Measurements from ENCODE around the gene RAD51D.
"Not testable (repeated sequence)": the region's sequence is repeated elsewhere in the genome, so short reads cannot be mapped to it uniquely, and the experiment has no call there.

Gene RAD51D

DNA sequence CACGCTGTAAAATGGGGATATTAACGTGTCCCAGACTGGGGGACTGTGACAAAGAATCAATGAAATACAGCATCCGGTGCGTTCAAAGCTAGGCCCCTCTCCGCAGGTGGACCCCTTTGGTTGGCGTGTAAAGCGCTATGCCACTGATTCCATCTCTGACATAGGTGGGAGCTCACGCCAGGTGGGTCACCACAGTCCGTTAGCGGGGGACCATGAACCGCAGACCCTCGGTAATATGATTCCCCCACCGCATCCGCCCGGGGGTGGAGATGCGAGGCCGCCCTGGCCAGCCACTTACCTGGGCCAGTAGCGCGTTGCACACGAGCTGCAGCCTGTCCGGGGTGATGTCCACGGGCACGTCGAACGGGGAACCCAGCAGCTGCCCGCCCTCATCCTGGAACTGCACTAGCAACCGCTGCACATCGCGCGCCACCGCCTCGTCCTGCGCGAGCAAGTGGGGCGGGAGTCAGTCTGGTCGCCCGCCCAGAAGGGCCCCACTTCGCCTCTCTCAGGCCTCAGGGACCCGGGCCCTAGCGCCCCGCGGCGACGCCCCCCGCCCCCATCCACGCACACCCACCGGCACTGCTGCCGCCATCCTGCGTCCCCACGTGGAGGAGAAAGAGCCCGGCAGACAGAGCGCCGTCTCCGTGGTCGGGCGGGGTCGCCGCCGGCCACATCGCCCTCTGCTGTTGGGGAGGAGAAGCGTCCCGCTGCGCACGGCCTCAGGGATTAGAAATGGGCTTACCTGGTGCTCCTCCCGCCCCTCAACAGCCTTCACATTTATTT, 22.2 kb upstream of the RAD51D start, which contains the start of gene NLE1:
NLE1 (minus strand) TSS at position 623 of the 786 bp plus-strand sequence; CDS start at position 595, 28 bp downstream.
- FAIRE-seq, result no peak

- FAIRE-seq, result no peak
Observed at GRCh38 chr17:35138218-35138617, 18.6 kb upstream of the RAD51D start.

GRCh38 chr17:35135322-35135721, 15.7 kb upstream of the RAD51D start:
- no peak for FAIRE-seq

- no peak for FAIRE-seq
Observed at GRCh38 chr17:35132816-35133550, 13.3 kb upstream of the RAD51D start.

DNA sequence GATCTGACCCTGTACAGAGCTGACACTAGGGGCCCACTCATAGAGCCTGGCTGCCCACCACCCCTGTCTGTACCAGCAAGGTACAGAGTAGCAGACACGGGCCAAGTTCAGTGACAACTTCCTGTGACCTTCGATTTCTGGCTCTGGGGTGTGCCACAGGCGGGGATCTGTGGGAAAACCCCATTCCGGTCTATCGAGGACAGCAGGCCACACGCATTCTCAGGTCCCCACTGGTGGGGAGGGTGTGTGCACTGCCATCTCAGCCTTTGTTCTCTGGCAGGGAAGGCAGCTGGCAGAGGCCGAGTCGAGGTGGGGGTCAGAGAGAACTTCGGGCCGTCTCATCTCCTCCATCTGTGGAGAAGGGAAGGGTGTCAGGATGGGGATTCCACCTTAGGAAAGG, 12.4 kb upstream of the RAD51D start:
- FAIRE-seq, result no peak

- FAIRE-seq, result no peak
Observed at GRCh38 chr17:35130392-35130791, 10.7 kb upstream of the RAD51D start.

GRCh38 chr17:35129973-35130351, 10.3 kb upstream of the RAD51D start:
- no peak for FAIRE-seq

DNA sequence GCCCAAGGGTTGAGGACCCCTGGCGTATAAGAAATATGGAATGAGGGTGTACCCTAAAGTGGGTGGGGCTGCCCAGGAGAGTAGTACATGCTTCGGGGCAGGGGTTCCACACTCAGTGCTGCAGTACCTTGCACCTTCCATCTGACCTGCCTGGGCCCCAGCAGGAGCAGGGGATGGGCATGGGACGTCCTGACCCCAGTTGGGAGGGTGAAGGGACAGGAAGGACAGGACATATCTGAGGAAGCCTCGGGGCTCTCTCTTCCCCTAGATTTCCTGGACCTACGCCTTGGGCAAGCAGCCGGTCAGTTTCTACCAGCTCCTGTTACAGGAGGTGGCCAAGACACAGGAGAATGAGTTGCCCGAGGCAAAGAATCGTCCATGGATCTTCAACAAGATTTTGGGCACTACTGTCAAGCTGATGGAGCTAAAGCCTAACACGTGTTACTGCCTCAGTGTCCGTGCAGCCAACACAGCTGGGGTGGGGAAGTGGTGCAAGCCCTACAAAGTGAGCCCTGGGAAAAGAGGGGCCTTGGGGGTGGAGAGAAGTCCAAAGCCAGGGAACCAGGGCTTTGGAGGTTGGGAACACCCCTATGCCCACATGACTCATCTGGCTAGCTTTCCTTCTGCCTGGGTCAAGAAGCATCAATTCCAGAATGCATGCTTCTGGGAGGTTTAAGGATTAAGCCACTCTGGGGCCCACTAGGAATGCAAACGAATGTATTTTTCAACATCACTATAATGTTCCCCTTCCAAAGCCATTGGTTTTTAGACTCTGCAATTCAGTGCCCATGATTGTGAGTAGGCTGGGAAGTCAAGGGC, 9.7 kb upstream of the RAD51D start:
- no peak for FAIRE-seq

DNA sequence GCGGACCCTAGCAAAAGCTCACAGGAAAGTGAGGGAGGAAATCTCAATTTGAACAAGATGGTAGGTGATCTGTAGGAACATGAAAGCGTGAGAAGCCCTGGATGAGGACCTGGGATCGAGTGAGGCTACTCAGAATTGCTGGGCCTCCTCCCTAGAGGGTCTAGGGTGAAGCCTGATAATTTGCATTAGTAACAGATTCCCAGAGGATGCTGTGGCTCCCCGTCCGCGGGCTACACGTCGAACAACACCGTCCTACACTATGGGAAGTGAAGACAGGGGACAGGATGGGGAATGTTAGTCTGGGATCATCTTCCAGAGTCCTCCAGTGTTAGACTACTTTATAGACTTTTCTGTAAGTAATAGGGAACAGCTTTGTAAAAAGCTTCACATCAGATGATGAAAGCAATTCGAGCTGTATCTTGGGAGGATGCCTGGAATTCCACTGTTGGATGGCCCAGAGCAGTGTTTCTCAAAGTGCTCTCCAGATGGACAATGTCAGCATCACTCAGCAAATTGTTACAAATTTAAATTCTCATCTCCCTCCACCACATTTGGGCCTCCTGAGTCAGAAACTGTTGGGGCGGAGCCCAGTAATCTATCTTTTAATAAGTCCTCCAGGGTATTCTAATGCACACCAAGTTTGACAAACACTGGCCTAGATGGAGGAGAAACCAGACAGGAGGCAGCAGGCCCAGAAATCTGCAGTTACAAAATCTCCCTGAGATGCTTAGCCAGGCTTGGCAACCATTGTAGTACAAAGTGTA, 8.3 kb upstream of the RAD51D start:
- no peak for FAIRE-seq

DNA sequence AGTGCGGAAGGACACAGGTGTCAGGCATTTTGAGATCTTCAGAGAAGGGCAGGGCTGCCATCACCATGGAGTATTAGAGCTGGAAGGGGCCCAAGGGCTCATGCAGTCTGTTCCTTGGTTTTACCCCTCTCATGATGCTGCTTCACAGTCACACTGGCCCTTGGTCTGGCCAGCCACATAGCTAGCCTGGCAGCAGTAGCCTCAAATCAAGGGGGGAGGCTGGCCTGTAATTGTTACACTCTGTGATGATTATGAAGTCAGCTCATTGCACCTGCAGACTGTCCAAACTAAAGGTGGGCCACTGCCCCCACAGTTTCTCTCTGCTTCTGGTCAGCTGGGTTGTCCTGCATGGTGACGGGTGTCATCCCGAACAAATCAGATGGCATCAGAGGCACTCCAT, 1.7 kb upstream of the RAD51D start, which contains the start of gene FNDC8:
FNDC8 (plus strand) TSS at position 301 of the 400 bp plus-strand sequence; CDS start at position 380, 79 bp downstream.
- FAIRE-seq, result no peak

GRCh38 chr17:35117984-35118383, 1.7 kb downstream of the RAD51D start:
- no peak for FAIRE-seq

- FAIRE-seq, result no peak
Observed at GRCh38 chr17:35116845-35117244, 2.8 kb downstream of the RAD51D start.

- not testable (repeated sequence) for FAIRE-seq
Observed at GRCh38 chr17:35110791-35111190, 8.9 kb downstream of the RAD51D start.

DNA sequence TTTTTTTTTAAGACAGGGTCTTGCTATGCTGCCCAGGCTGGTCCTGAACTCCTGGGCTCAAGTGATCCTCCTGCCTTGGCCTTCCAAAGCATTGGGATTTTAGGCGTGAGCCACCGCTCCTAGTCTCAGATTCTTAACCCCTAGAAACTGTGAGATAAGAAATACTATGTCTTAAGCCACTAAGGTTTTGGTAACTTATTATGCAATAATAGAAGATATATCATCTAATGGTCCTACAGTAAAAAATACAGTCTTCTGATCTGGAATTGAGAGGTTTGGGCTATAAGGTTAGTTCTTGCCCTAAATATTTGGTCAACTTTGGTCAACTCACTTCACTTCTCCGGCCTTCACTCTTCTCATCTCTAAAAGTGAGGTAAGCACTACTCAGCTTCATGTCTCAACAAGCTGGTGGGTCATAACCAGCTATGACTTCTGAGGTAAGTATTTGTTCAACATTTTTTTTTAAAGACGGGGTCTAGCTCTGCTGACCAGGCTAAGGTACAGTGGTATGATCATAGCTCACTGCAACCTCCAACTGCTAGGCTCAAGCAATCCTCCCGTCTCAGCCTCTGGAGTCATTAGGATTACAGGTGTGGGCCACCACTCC, 14.7 kb downstream of the RAD51D start:
- FAIRE-seq, result no peak

DNA sequence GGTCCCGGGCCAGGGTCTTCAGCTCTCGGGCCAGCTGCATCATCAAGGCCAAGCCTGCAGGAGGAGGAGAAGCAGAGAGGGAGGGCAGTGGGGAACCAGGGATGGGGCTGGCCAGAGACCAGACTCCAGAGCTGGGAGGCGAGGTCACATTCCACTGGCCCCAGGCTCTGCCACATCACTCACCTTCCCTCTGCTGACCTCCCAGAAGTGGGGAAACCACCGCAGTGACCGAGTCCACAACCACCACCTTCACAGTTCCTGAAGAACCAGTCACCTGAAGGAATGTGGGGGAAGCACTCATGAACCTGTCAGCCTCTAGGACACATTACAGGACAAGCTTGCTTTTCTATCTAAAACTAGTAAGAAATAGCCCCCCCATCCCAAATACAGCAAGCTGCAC, 16.4 kb downstream of the RAD51D start:
- no peak for FAIRE-seq

DNA sequence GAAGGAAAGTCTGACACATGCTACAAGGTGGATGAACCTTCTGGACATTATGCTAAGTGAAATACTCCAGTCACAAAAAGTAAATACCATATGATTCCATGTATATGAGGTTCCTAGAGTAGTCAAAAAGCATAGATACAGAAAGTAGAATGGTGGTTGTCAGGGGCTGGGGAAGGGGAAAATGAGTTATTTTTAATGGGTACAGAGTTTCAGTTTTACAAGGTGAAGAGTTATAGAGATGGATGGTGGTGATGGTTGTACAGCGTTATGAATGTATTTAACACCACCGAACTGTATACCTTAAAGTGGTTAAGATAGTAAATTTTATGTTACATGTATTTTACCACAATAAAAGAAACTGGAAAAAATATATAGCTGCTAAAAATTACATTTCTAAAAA, 17.9 kb downstream of the RAD51D start:
- no peak for FAIRE-seq

DNA sequence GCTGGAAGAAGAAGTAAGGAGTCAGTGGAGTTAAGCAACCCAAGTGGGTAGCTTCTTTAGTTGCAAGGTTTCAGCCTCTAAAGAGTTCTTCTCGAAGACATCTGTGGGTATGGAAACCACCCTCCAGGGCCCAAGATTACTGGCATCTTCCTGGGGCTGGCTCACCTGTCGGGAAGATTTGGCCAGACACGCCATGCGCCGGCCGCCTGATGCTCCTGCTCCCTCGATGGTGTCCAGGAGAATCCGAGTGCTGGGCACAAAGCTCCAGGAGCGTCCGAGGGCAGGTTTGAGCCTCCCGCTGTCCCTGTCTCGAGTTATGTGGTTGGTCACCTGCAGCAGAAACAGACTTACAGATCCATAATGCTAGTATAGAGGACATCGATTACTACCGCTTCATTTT, 18.6 kb downstream of the RAD51D start:
- FAIRE-seq, result no peak

GRCh38 chr17:35099908-35100307, 19.8 kb downstream of the RAD51D start:
- no peak for FAIRE-seq

GRCh38 chr17:35097776-35098175, 21.9 kb downstream of the RAD51D start:
- FAIRE-seq, result no peak

- FAIRE-seq, result no peak
Observed at GRCh38 chr17:35095741-35096140, 23.9 kb downstream of the RAD51D start.

DNA sequence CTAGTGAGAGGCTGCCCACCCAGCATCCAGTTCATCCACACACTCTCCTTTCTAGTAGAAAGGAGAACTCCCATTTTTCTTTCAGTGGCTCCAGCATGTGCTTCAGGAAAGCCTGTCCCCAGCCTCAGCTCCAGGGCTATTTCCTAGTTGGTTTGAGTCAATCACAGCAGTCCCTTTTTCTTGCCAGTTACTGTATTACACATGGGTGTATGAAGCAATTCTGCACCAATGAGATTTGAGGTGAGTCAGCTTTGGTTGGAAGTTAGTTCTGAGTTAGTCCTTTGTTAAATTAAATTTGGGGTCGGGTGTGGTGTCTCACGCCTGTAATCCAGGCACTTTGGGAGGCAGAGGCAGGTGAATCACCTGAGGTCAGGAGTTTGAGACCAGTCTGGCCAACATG, 24.8 kb downstream of the RAD51D start:
- no peak for FAIRE-seq

DNA sequence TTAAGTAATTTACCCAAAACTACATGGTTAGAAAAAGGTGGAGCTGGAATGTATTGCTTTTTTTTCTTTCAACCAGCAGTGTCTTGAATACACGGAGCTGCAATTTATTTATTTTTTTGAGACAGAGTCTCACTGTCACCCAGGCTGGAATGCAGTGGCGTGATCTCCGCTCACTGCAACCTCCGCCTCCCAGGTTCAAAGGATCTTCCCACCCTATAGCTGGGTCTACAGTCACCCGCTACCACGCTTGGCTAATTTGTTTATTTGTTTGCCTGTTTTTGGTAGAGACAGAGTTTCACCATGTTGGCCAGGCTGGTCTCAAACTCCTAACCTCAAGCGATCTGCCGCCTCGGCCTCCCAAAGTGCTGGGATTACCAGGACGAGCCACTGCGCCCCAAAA, 29.0 kb downstream of the RAD51D start:
- FAIRE-seq, result not testable (repeated sequence)

Measured in TTC549 (cell line).